H1 (cell line): ENCODE measurements around the gene JAKMIP2. TPM values are rescaled to one million over a fixed set of nuclear protein-coding genes. Genes with fewer than 3 reads are reported as not detected.

Experiments
- CTCF ChIA-PET: fragments of 300-600 bp; sonication (Branson Sonifier 250); formaldehyde crosslinking; loops from one replicate; lab custom pipeline; 2021; ENCODE audit not compliant: partially characterized antibody; lab: Charles Lee
- POLR2A ChIA-PET: fragments of 300-600 bp; sonication (Branson Sonifier 250); formaldehyde crosslinking; loops from one replicate; lab custom pipeline; 2021; ENCODE audit warnings: inconsistent platforms; ENCODE audit not compliant: partially characterized antibody; lab: Charles Lee
- DNase-seq, 2 experiments: peaks; one replicate each; pipeline versions ENCODE4 v3.0.0 to v3.0.0-alpha.2; 2010 to 2022; ENCODE audit warnings: low spot score in 2 of 2, low read depth in 1 of 2, mixed read lengths in 1 of 2
- FAIRE-seq: peaks from 2 replicates; lab custom pipeline; 2011; peaks lifted over from hg19 to GRCh38; lab: Jason Lieb, UNC
- H2AFZ ChIP-seq: 2 replicates; pipeline ENCODE4 v1.8.1; 2012; ENCODE audit warnings: low read length, inconsistent platforms
- H2AK5ac ChIP-seq: 2 replicates; pipeline ENCODE4 v1.6.1; 2013; ENCODE audit warnings: low read depth, low read length
- H2BK120ac ChIP-seq: replicated peaks from 2 replicates; pipeline ENCODE3; 2013; ENCODE audit warnings: low read depth, low read length, inconsistent platforms
- H2BK12ac ChIP-seq: 2 replicates; pipeline ENCODE4 v1.6.1; 2013; ENCODE audit warnings: low read depth, low read length
- H2BK15ac ChIP-seq: 2 replicates; pipeline ENCODE4 v1.6.1; 2013; ENCODE audit warnings: low read length
- H2BK20ac ChIP-seq: 2 replicates; pipeline ENCODE4 v1.6.1; 2013; ENCODE audit warnings: low read length
- H2BK5ac ChIP-seq: 2 replicates; pipeline ENCODE4 v1.6.1; 2013; ENCODE audit warnings: low read depth, low read length
- H3K14ac ChIP-seq: 2 replicates; pipeline ENCODE4 v1.6.1; 2013; ENCODE audit warnings: inconsistent platforms; ENCODE audit not compliant: insufficient read length
- H3K18ac ChIP-seq: 2 replicates; pipeline ENCODE4 v1.6.1; 2013; ENCODE audit warnings: low read length; ENCODE audit errors: extremely low read depth
- H3K23ac ChIP-seq: 2 replicates; pipeline ENCODE4 v1.6.1; 2013; ENCODE audit warnings: inconsistent platforms; ENCODE audit not compliant: insufficient read length
- H3K23me2 ChIP-seq: 2 replicates; pipeline ENCODE4 v1.6.1; 2013; ENCODE audit warnings: low read depth, low read length
- H3K27ac ChIP-seq: 2 replicates; pipeline ENCODE4 v1.6.1; 2011; ENCODE audit warnings: low read depth, low read length, inconsistent platforms
- H3K27me3 ChIP-seq, 4 experiments: replicated peaks in 1 of 4; 1 replicate in 1 of 4; 2 replicates in 3 of 4; pipeline versions ENCODE4 v1.6.1 to v1.8.1; 2011 to 2013; ENCODE audit warnings: low read length in 3 of 4, mild to moderate bottlenecking in 3 of 4, inconsistent platforms in 2 of 4, mixed read lengths in 2 of 4, moderate library complexity in 1 of 4; ENCODE audit not compliant: control insufficient read depth in 3 of 4, insufficient read depth in 3 of 4; ENCODE audit errors: extremely low read depth in 1 of 4
- H3K36me3 ChIP-seq, 4 experiments: 2 replicates each; pipeline versions ENCODE4 v1.6.1 to v1.8.1; 2011 to 2013; ENCODE audit warnings: mild to moderate bottlenecking in 4 of 4, low read length in 3 of 4, moderate library complexity in 2 of 4, control low read depth in 1 of 4, inconsistent platforms in 1 of 4; ENCODE audit not compliant: insufficient read depth in 4 of 4, control insufficient read depth in 2 of 4
- H3K4ac ChIP-seq: replicated peaks from 2 replicates; pipeline ENCODE3; 2013; ENCODE audit warnings: low read length, low read depth, mixed read lengths, inconsistent platforms; ENCODE audit not compliant: insufficient read length
- H3K4me1 ChIP-seq, 4 experiments: replicated peaks in 1 of 4; 1 replicate in 1 of 4; 2 replicates in 3 of 4; pipeline versions ENCODE4 v1.6.1 to v1.8.1; 2011 to 2013; ENCODE audit warnings: low read length in 3 of 4, inconsistent platforms in 2 of 4, mixed read lengths in 1 of 4; ENCODE audit not compliant: insufficient read depth in 4 of 4, control insufficient read depth in 3 of 4
- H3K4me2 ChIP-seq, 2 experiments: 2 replicates each; pipeline versions ENCODE4 v1.6.1 to v1.8.1; 2011 to 2013; ENCODE audit warnings: low read depth in 2 of 2, low read length in 2 of 2, control low read depth in 1 of 2, inconsistent platforms in 1 of 2, mild to moderate bottlenecking in 1 of 2; ENCODE audit not compliant: insufficient read depth in 1 of 2
- H3K4me3 ChIP-seq, 4 experiments: fragments of 200-600, 300-600 bp in 1 of 4; sonication (generic), shearing (Covaris generic), sonication (Bioruptor Twin) in 1 of 4; 2 replicates each; pipeline versions ENCODE4 v1.5.1 to v1.8.1; 2011 to 2016; ENCODE audit warnings: low read length in 4 of 4, low read depth in 3 of 4, control low read depth in 2 of 4, inconsistent platforms in 2 of 4, mild to moderate bottlenecking in 2 of 4, mixed read lengths in 1 of 4, moderate library complexity in 1 of 4; ENCODE audit not compliant: insufficient read depth in 2 of 4; ENCODE audit errors: extremely low read depth in 1 of 4
- H3K56ac ChIP-seq: replicated peaks from 2 replicates; pipeline ENCODE3; 2013; ENCODE audit warnings: low read depth, mild to moderate bottlenecking, mixed read lengths, low read length, inconsistent platforms; ENCODE audit not compliant: insufficient read length
- H3K79me1 ChIP-seq: 2 replicates; pipeline ENCODE4 v1.6.1; 2013; ENCODE audit warnings: low read depth, low read length, control low read depth
- H3K79me2 ChIP-seq, 2 experiments: 2 replicates each; pipeline versions ENCODE4 v1.6.1 to v1.8.1; 2012 to 2013; ENCODE audit warnings: low read length in 2 of 2, mild to moderate bottlenecking in 2 of 2, inconsistent platforms in 1 of 2; ENCODE audit not compliant: insufficient read depth in 2 of 2, control insufficient read depth in 1 of 2
- H3K9ac ChIP-seq, 4 experiments: replicated peaks in 1 of 4; 1 replicate in 1 of 4; 2 replicates in 3 of 4; pipeline versions ENCODE4 v1.6.1 to v1.8.1; 2011 to 2013; ENCODE audit warnings: low read depth in 3 of 4, low read length in 3 of 4, control low read depth in 2 of 4, mild to moderate bottlenecking in 2 of 4, moderate library complexity in 2 of 4, inconsistent platforms in 1 of 4; ENCODE audit errors: extremely low read depth in 1 of 4
- H3K9me3 ChIP-seq, 2 experiments: 2 replicates each; pipeline versions ENCODE4 v1.6.1 to v1.8.1; 2012 to 2013; ENCODE audit warnings: mild to moderate bottlenecking in 2 of 2, moderate library complexity in 2 of 2, control low read depth in 1 of 2, inconsistent platforms in 1 of 2, low read depth in 1 of 2, low read length in 1 of 2, mixed read lengths in 1 of 2; ENCODE audit not compliant: insufficient read depth in 2 of 2
- H4K20me1 ChIP-seq, 2 experiments: replicated peaks in 1 of 2; 2 replicates each; pipeline versions ENCODE3 to v1.8.1; 2011 to 2013; ENCODE audit warnings: inconsistent platforms in 2 of 2, low read length in 2 of 2, mild to moderate bottlenecking in 1 of 2; ENCODE audit not compliant: insufficient read depth in 2 of 2, control insufficient read depth in 1 of 2
- H4K5ac ChIP-seq: 2 replicates; pipeline ENCODE4 v1.6.1; 2013; ENCODE audit warnings: low read length, low read depth, mixed read lengths, inconsistent platforms; ENCODE audit not compliant: insufficient read length
- H4K8ac ChIP-seq: 2 replicates; pipeline ENCODE4 v1.8.0; 2013; ENCODE audit warnings: mild to moderate bottlenecking, moderate library complexity, low read length, inconsistent platforms; ENCODE audit not compliant: insufficient read depth; ENCODE audit errors: extremely low read depth
- H4K91ac ChIP-seq: replicated peaks from 2 replicates; pipeline ENCODE3; 2013; ENCODE audit warnings: low read length, mixed read lengths, inconsistent platforms; ENCODE audit not compliant: insufficient read length
- KDM1A ChIP-seq: fragments of 200-600, 300-600 bp; sonication (generic); IDR thresholded peaks from 2 replicates; pipeline ENCODE4 v1.7.1; 2016; ENCODE audit warnings: mild to moderate bottlenecking, low read length, borderline replicate concordance
- POU5F1 ChIP-seq: IDR thresholded peaks from 2 replicates; pipeline ENCODE4 v1.6.1; 2011; ENCODE audit warnings: low read depth, mild to moderate bottlenecking, low read length, moderate library complexity
- RNF2 ChIP-seq: fragments of 200-900, 300-1000 bp; sonication (generic); IDR thresholded peaks from 2 replicates; pipeline ENCODE4 v1.7.1; 2016; ENCODE audit warnings: borderline replicate concordance, low read depth, mild to moderate bottlenecking, antibody characterized with exemption, low read length; ENCODE audit not compliant: poor library complexity, severe bottlenecking; ENCODE audit errors: missing control alignments
- SIN3A ChIP-seq, 2 experiments: IDR thresholded peaks in 1 of 2; conservative IDR thresholded peaks in 1 of 2; 2 replicates each; pipeline ENCODE4 v1.6.1; 2011 to 2012; ENCODE audit warnings: low read length in 2 of 2, improper control_type of control experiment in 1 of 2, low read depth in 1 of 2, mild to moderate bottlenecking in 1 of 2
- WGBS, 2 experiments: shearing (Covaris generic) in 1 of 2; methylation state at CpG; one replicate each; pipeline versions ENCODE4 v1.1.6 to v1.1.7; 2013 to 2015; ENCODE audit warnings: low lambda C conversion rate in 2 of 2, mixed read lengths in 2 of 2, inconsistent platforms in 1 of 2, low coverage in 1 of 2, missing lambda C conversion rate in 1 of 2; ENCODE audit not compliant: insufficient replicate concordance in 2 of 2, insufficient coverage in 1 of 2, insufficient read length in 1 of 2; ENCODE audit errors: extremely low coverage in 1 of 2, missing lambda C conversion rate in 1 of 2; 5-methylcytosine and 5-hydroxymethylcytosine counted together
- polyA plus RNA-seq, 7 experiments: library from polyadenylated mRNA; depleted of rRNA in 3 of 7; stranded (reverse) in 5 of 7; unstranded in 2 of 7; fragments of >200 nt in 5 of 7; fragments of 200-250 nt in 2 of 7; gene quantifications; 1 replicate in 5 of 7; 2 replicates in 1 of 7; 4 replicates in 1 of 7; pipeline versions ENCODE4 v1.2.1 to v1.2.3, GENCODE V29; 2011 to 2013; ENCODE audit warnings: missing spikeins in 2 of 7, mixed read lengths in 2 of 7
- total RNA-seq: library from RNA; stranded (reverse); fragmentation: NEBNext Ultra II Directional; extraction: Animal tissue kit (Norgen Biotek cat#: 25700); gene quantifications from 2 replicates; pipeline ENCODE4 v1.2.1, GENCODE V29; 2021

JAKMIP2 gene
- total and polyA plus RNA-seq, 2 of the 8 experiments (the other 6 are each of a cell fraction or from before 2014, with no cell fraction given) = 2.4 to 13.6 TPM

DNA sequence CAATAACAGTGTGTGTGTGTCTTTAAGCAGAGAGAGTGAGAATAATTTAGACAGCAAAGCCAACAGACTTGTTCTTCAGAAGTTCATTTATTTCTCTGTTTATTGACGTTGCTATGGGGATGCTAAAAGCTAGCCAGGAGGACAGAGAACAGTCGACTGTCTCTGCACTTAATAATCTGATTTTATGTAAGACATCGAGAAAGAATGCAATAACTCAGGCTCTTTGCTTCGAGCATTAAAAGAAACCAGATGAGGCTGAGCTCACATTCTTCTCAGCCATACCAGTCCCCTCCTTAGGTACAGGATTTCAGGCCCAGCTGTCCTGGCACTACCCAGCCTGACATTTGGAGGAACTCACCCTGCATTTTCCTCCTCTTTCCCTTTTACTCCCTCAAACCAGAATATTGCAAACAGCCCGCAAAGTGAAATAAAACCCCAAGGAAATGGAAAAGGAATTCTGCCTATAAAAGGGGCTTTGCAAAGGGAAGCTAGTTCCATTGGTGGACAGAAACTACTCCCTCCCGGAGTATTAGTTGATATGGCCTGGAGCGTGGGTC is 228.2 kb downstream of the JAKMIP2 start:
- no peak overlapping the region for H3K27ac ChIP-seq
- no peak overlapping the region for H3K23ac ChIP-seq
- no peak overlapping the region for H2BK5ac ChIP-seq
- H3K36me3 ChIP-seq = no peaks in the 10 kb centered on the region
- 81% methylated on average over 7 of the region's 7 CpGs; no CpG with 5 or more reads in 1 of the 2 experiments for WGBS, 2 experiments
- H3K4me3 ChIP-seq = no peak overlapping the region
- H3K14ac ChIP-seq = no peak overlapping the region
- H2BK15ac ChIP-seq = 0 out of 2 replicates have a peak overlapping the region, but pooled peaks have one; percentile 19
- DNase-seq (no peak), FAIRE-seq (no peak)
- H3K9me3 ChIP-seq = no peaks in the 10 kb centered on the region
- H3K23me2 ChIP-seq = no peaks in the 10 kb centered on the region; the same call in 1 of the 2 replicates
- no peak overlapping the region for H2AFZ ChIP-seq
- H2BK12ac ChIP-seq = no peak overlapping the region
- H2AK5ac ChIP-seq = no peak overlapping the region
- H4K91ac ChIP-seq = no peak overlapping the region
- H3K9ac ChIP-seq = no peak overlapping the region
- H4K20me1 ChIP-seq = no peaks in the 10 kb centered on the region
- peaks cover 5 to 13% (median 10%) of the 10 kb centered on the region in 4 experiments; a peak in 6 of 7 replicates for H3K4me1 ChIP-seq
- ChIA-PET POLR2A (interaction anchor here (0.8 to 1.1 kb wide), 3 partner anchors 13 to 102 kb away, joined by 3 to 5 read pairs (median 4); no protein-coding TSS in a partner anchor), CTCF (interaction anchor here (0.6 to 7.7 kb wide), 13 partner anchors 12 to 265 kb away, joined by 3 to 83 read pairs (median 4); partner anchors contain the start of gene DPYSL3)
- no peak overlapping the region for H4K5ac ChIP-seq
- H2BK20ac ChIP-seq = no peak overlapping the region
- no peak overlapping the region for H3K56ac ChIP-seq
- no peak overlapping the region for H4K8ac ChIP-seq
- no peak overlapping the region for H3K4me2 ChIP-seq
- H3K4ac ChIP-seq = no peak overlapping the region
- no peaks in the 10 kb centered on the region; a peak in 1 of 7 replicates for H3K27me3 ChIP-seq
- no peak overlapping the region for H3K18ac ChIP-seq
- H2BK120ac ChIP-seq = no peak overlapping the region
- H3K79me2 ChIP-seq = no peaks in the 10 kb centered on the region
- TF ChIP-seq POU5F1 (no peak), KDM1A (no peak), SIN3A (conservative IDR thresholded peaks at IDR 0.05 in 1 of 2, IDR thresholded peaks at IDR 0.05 in 1 of 2; ENCODE audit: low read depth in 1 of 2, low read length in 2 of 2) (no peak), RNF2 (no peak)
- no peaks in the 10 kb centered on the region for H3K79me1 ChIP-seq
